Esophagus muscularis mucosa (tissue), 4 donors: ENCODE data around the gene GFRA4. TPM values are rescaled to one million over a fixed set of nuclear protein-coding genes. Genes with fewer than 3 reads are reported as not detected.

Experiments used
- DNase-seq: peaks from one replicate; pipeline ENCODE4 v3.0.0-alpha.2; 2017; ENCODE audit errors: extremely low spot score
- H3K27ac ChIP-seq, 4 donors: fragments of 200-600 bp; sonication (generic); replicated peaks in 1 of 4; 1 replicate in 3 of 4; 2 replicates in 1 of 4; pipeline ENCODE4 v1.5.1; 2016 to 2019; ENCODE audit warnings: mild to moderate bottlenecking in 1 of 4
- H3K27me3 ChIP-seq, 4 donors: fragments of 200-600 bp; sonication (generic); one replicate each; pipeline versions ENCODE4 v1.5.1 to v1.6.0; 2016 to 2019
- H3K36me3 ChIP-seq, 4 donors: fragments of 200-600 bp; sonication (generic); one replicate each; pipeline ENCODE4 v1.5.1; 2016 to 2019
- H3K4me1 ChIP-seq, 4 donors: fragments of 200-600 bp; sonication (generic); one replicate each; pipeline ENCODE4 v1.5.1; 2016 to 2019
- H3K4me3 ChIP-seq, 4 donors: fragments of 200-600 bp; sonication (generic); 1 replicate in 2 of 4; 2 replicates in 2 of 4; pipeline ENCODE4 v1.5.1; 2016 to 2019; ENCODE audit warnings: mild to moderate bottlenecking in 4 of 4, moderate library complexity in 1 of 4
- H3K9me3 ChIP-seq, 4 donors: fragments of 200-600 bp; sonication (generic); 1 replicate in 3 of 4; 2 replicates in 1 of 4; pipeline ENCODE4 v1.5.1; 2016 to 2019
- EP300 ChIP-seq: sonication (generic); formaldehyde crosslinking; IDR thresholded peaks from one replicate; pipeline ENCODE4 v1.6.1; 2017; ENCODE audit warnings: antibody characterized with exemption
- POLR2A ChIP-seq: fragments of 450-650 bp; IDR thresholded peaks from one replicate; pipeline ENCODE4 v1.6.1; 2017; ENCODE audit warnings: antibody characterized with exemption, moderate library complexity, mild to moderate bottlenecking, low read depth
- POLR2AphosphoS5 ChIP-seq, 2 donors: sonication (generic); formaldehyde crosslinking; IDR thresholded peaks; one replicate each; pipeline ENCODE4 v1.6.1; 2017; ENCODE audit warnings: antibody characterized with exemption in 2 of 2
- WGBS: methylation state at CpG from one replicate; pipeline ENCODE4 v1.1.5; 2018; 5-methylcytosine and 5-hydroxymethylcytosine counted together
- intact Hi-C: fragments of 100-400 bp; cut with DNase I; formaldehyde crosslinking; loops from one replicate; pipeline ENCODE4 v1.15.1; 2023
- total RNA-seq, 4 donors: library from RNA; depleted of rRNA; stranded (reverse); fragments of >200 nt; gene quantifications; one replicate each; pipeline versions ENCODE4 v1.1.0 to v1.2.1, GENCODE V29; 2016
- TF ChIP-seq, protein P1 (sequence below), 3 experiments: fragments of 200-600 bp in 2 of 3; fragments of 450-650 bp in 1 of 3; sonication (generic) in 2 of 3; IDR thresholded peaks; one replicate each; pipeline ENCODE4 v1.5.1; 2017 to 2019; ENCODE audit warnings: antibody characterized with exemption in 3 of 3, mild to moderate bottlenecking in 2 of 3, moderate library complexity in 1 of 3

The GFRA4 gene
- total RNA-seq, 4 donors from 2014 or later, result not detected

DNA sequence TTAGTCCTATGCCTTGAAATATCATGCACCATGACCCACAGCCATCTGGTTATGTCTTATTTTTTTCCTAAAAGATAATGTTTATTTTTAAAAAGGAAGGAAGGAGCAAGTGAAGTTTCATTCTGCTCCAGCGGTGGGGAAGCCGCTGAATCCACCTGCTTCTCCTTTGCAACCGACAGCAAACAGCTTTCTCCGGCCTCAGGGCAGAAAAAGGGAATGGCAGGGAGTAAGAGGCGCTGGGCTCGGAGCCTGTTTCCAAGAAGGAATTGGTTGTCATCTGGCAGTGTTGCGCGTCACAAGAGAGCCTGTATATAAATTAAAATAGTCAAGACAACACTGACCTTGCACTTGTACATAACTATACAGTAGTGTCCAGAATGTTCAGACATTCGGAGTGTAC, 14.2 kb downstream of the GFRA4 start:
- TF ChIP-seq EP300, result no peak
- no peak for TF ChIP-seq POLR2A
- TF ChIP-seq, protein P1, sequence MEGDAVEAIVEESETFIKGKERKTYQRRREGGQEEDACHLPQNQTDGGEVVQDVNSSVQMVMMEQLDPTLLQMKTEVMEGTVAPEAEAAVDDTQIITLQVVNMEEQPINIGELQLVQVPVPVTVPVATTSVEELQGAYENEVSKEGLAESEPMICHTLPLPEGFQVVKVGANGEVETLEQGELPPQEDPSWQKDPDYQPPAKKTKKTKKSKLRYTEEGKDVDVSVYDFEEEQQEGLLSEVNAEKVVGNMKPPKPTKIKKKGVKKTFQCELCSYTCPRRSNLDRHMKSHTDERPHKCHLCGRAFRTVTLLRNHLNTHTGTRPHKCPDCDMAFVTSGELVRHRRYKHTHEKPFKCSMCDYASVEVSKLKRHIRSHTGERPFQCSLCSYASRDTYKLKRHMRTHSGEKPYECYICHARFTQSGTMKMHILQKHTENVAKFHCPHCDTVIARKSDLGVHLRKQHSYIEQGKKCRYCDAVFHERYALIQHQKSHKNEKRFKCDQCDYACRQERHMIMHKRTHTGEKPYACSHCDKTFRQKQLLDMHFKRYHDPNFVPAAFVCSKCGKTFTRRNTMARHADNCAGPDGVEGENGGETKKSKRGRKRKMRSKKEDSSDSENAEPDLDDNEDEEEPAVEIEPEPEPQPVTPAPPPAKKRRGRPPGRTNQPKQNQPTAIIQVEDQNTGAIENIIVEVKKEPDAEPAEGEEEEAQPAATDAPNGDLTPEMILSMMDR (IDR thresholded peaks at IDR 0.05), result no peak
- TF ChIP-seq POLR2AphosphoS5 (IDR thresholded peaks at IDR 0.05), result no peak

DNA sequence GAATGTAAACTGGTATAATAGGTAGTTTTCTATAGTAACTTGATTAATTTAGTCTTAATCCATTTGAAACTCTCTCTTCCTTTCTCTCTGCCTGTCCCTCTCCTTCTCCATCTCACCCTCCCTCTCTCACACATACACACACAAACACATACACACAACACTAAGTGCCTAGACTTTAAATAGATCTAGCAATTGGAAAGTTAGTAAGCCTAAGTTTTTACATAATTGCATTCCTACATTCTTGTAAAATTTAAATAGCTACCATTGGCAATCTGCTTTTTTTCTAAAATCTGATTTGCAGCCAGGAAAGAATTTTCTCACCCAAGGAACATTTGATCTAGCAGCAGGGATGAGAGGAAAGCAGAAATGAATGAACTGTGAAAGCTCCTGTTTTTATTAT, 15.7 kb downstream of the GFRA4 start:
- TF ChIP-seq POLR2AphosphoS5 (IDR thresholded peaks at IDR 0.05) (no peak), EP300 (no peak), POLR2A (no peak)
- TF ChIP-seq, protein P1 (IDR thresholded peaks at IDR 0.05), result no peak
- intact Hi-C loops, result no loop called here
- no peak overlapping the region for H3K27ac ChIP-seq
- no peak for DNase-seq
- no peak overlapping the region for H3K4me3 ChIP-seq
- no peaks in the 10 kb centered on the region for H3K9me3 ChIP-seq
- no peaks in the 10 kb centered on the region for H3K27me3 ChIP-seq
- H3K36me3 ChIP-seq, result peaks cover 20 to 70% (median 49%) of the 10 kb centered on the region in 4 donors
- H3K4me1 ChIP-seq, result peaks cover 0 to 6% (median 0%) of the 10 kb centered on the region in 4 donors

More for the DNA sequence above, 14.2 kb downstream of the GFRA4 start:
- H3K9me3 ChIP-seq, result peaks cover 0 to 10% (median 0%) of the 10 kb centered on the region in 4 donors
- DNase-seq, result no peak
- H3K36me3 ChIP-seq, result peaks cover 16 to 58% (median 45%) of the 10 kb centered on the region in 4 donors
- no peaks in the 10 kb centered on the region for H3K27me3 ChIP-seq
- no peak overlapping the region for H3K4me3 ChIP-seq
- peaks cover 0 to 6% (median 0%) of the 10 kb centered on the region in 4 donors for H3K4me1 ChIP-seq
- intact Hi-C loops, result no loop called here
- no peak overlapping the region for H3K27ac ChIP-seq
- 88% methylated on average over 9 of the region's 9 CpGs for WGBS

DNA sequence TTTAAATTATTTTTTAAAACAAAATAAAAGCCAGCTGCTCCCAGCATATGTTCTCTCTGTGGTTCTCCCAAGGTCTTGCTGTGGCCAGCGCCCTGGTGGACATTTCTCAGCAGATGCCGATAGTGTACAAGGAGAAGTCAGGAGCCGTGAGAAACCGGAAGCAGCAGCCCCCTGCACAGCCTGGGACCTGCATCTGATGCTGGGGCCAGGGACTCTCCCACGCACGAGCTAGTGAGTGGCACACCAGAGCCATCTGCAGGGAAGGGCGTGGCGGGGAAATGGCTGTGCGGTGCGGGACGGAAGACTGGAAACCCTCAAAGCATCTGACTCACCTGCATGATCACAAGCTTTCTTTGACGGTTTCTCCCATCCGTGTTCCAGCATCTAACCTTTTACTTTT, 16.5 kb downstream of the GFRA4 start:
- Histone ChIP-seq H3K27me3 (no peaks in the 10 kb centered on the region), H3K36me3 (peaks cover 20 to 76% (median 54%) of the 10 kb centered on the region in 4 donors), H3K27ac (no peak overlapping the region), H3K4me3 (no peak overlapping the region), H3K9me3 (no peaks in the 10 kb centered on the region), H3K4me1 (peaks cover 0 to 6% (median 0%) of the 10 kb centered on the region in 4 donors)
- intact Hi-C loops, result no loop called here
- no peak for DNase-seq
- no peak for TF ChIP-seq POLR2AphosphoS5 (IDR thresholded peaks at IDR 0.05)
- no peak for TF ChIP-seq POLR2A
- TF ChIP-seq EP300, result no peak
- TF ChIP-seq, protein P1 (IDR thresholded peaks at IDR 0.05), result no peak
- WGBS, result 86% methylated on average over 13 of the region's 13 CpGs

GRCh38 chr20:3646067-3646440, 17.1 kb downstream of the GFRA4 start:
- DNase-seq, result no peak
- H3K36me3 ChIP-seq, result peaks cover 20 to 76% (median 56%) of the 10 kb centered on the region in 4 donors
- WGBS, result 77% methylated on average over 5 of the region's 5 CpGs

More at GRCh38 chr20:3646067-3646440, 17.1 kb downstream of the GFRA4 start:
- intact Hi-C loops, result no loop called here
- Histone ChIP-seq H3K27ac (no peak overlapping the region), H3K4me3 (no peak overlapping the region), H3K9me3 (no peaks in the 10 kb centered on the region), H3K27me3 (no peaks in the 10 kb centered on the region), H3K4me1 (peaks cover 0 to 6% (median 0%) of the 10 kb centered on the region in 4 donors)
- TF ChIP-seq POLR2A (no peak), EP300 (no peak), POLR2AphosphoS5 (IDR thresholded peaks at IDR 0.05) (no peak)
- TF ChIP-seq, protein P1 (IDR thresholded peaks at IDR 0.05), result no peak
